Hepatocyte (in vitro differentiated cells): Measurements from ENCODE around the gene ANKRD11.

Source experiments
- CTCF ChIP-seq: fragments of 200-600 bp; sonication (generic); IDR thresholded peaks from 2 replicates; pipeline ENCODE4 v1.5.1; 2016; ENCODE audit warnings: antibody characterized with exemption, mild to moderate bottlenecking; ENCODE audit not compliant: poor library complexity
- EZH2 ChIP-seq: fragments of 200-600 bp; sonication (generic); IDR thresholded peaks from 2 replicates; pipeline ENCODE4 v1.6.1; 2016; ENCODE audit warnings: antibody characterized with exemption, mild to moderate bottlenecking, borderline replicate concordance
- EZH2phosphoT487 ChIP-seq: fragments of 200-600 bp; sonication (generic); IDR thresholded peaks from one replicate; pipeline ENCODE4 v1.6.1; 2018; ENCODE audit warnings: antibody characterized with exemption, mild to moderate bottlenecking, low read depth, moderate library complexity; ENCODE audit not compliant: unreplicated experiment, severe bottlenecking

- TF ChIP-seq EZH2phosphoT487: no peak
- TF ChIP-seq CTCF: no peak
- TF ChIP-seq EZH2: no peak
Observed at GRCh38 chr16:89304941-89305705, 185.2 kb downstream of the ANKRD11 start.
